HG02885 (cell line): ENCODE measurements around the gene ACR.

Source experiments
- ATAC-seq: cut with Tn5 transposase; IDR thresholded peaks from one replicate; pipeline ENCODE4 v1.9.1; 2021; ENCODE audit warnings: mild to moderate bottlenecking; ENCODE audit not compliant: unreplicated experiment, poor library complexity

The ACR gene

DNA sequence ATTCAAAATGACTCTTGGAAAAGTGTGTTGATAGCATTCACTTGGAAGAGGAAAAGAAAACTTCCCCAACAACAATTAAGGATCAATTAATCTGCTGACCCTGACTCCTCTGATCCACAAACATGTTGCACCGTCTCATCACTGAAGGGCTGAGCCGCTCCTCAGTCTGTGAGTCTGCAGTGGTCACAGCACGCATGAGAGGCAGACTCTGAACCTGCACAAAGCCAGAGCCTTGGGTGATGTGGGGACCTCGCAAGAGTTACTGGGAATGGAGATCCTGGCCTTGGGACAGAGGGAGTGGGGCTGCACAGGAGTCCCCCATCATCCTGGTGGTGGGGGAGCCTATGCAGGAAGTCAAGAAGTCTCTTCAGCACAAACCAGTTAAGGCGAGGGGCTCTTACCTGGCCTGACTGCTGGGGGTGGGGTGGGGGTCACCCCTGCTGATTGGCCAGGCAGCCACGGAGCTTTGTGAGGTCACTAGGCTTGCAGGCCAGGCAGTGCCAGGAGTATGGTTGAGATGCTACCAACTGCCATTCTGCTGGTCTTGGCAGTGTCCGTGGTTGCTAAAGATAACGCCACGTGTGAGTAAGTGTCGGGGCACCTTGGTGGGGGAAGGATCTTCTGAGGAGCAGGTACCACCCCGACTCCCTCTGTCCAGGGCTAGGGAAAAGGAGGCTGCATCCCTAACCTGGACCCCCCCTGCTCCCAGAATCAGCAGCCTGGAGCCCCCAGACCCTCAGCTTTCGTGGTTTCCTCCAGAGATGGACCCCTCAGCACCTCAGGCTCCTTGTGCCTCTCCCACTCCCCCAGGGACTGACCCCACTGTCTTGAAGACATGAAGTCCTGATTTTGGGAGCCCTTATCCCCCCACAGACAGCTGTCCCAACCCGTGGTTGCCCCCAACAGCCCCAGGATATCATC lies at the start of gene ACR:
Gene ACR (plus strand): TSS at position 477 of the 921 bp plus-strand sequence. CDS start 32 bp downstream, at position 509.
- ATAC-seq: no peak

DNA sequence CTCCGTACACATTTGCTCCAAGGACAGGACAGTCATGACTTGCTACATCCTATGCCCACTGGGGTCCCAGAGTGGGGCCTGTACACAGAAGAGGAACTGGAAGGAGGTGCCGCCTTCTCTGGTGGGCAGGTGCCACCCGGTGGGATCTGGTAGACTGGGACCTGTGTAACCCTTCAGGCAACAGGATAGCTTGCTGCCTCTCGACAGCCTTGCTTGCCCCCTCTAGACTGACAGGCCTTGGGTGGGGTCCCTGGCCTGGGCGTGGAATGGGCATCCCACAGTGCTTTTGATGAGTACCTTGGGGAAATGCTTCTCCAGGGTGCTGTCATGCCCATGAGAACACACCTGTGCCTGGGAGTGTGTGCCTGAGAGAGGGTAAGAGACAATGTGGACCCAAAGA lies 49.6 kb upstream of the ACR start:
- no peak for ATAC-seq

DNA sequence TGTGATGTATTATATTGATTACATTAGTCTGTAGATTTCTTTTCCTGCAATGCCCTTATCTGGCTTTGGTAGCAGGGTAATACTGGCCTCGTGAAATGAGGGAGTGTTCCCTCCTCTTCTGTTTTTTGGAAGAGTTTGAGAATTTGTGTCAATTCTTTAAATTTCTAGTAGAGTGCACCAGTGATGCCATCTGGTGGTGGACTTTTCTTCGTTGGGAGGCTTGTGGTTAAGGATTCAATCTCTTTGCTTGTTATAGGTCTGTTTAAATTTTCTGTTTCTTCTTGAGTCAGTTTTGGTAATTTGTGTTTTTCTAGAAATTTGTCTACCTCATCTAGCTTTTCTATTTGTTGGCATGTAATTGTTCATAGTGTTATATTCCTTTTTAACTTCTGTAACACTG lies 46.5 kb upstream of the ACR start:
- no peak for ATAC-seq

DNA sequence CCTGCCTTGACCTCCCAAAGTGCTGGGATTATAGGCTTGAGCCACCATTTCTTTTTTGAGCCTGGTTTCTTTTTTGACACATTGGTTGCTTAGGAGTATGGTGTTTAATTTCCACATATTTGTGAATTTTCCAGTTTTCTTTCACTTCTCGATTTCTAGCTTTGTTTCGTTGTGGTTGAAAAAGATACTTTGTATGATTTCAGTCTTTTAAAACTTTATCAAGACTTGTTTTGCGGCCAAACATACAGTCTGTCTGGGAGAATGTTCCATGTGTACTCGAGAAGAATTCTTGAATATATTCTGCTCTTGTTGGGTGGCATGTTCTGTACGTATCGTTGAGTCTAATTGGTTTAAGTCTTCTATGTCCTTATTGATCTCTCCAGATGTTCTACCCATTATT lies 44.5 kb upstream of the ACR start:
- no peak for ATAC-seq

DNA sequence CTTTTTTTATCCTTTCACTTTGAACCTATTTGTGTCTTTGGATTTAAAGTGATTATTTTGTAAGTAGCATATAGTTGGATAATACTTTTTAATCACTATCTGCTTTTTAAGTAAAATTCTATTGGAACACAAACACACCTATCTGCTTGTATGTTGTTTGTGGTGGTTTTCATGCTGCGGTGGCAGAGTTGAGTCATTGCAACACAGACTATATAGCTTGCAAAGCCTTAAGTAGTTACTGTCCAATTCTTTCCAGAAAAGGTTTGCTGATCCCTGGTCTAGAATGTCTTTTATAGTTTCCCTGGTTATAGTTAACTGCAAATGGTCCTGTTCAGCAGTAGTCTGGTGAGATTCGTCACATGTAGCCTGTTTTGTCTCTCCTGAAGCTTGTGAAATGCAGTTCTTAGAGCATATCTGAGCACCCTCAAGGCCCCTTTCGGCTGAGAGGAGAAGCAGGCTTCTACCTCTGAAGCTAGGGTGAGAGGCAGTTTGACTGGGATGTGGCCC lies 43.9 kb upstream of the ACR start:
- no peak for ATAC-seq

DNA sequence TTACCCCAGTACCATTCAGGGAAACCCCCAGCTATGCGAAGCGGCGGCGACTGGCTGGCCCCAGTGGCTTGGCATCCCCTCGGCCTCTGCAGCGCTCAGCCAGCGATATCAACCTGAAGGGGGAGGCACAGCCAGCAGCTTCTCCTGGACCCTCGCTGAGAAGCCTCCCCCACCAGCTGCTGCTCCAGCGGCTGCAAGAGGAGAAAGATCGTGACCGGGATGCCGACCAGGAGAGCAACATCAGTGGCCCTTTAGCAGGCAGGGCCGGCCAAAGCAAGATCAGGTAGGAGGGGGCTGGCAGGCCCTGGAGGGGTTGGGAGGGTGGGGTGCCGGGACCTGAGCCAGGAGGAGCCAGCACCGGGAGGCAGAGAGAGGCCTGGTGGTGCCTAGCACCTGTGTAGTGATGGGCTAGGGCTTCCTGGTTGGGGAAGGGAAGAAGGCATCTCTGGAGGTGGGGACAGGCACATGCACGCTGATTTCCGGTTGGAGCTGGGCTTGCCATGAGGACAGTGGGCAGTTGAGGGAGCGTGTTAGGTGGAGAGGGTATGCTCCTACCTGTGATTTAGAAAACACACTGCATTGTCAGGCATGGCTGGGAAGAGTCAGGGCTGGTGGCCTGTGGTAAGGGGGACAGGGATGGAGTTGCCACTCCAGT lies 43.1 kb upstream of the ACR start:
- no peak for ATAC-seq

DNA sequence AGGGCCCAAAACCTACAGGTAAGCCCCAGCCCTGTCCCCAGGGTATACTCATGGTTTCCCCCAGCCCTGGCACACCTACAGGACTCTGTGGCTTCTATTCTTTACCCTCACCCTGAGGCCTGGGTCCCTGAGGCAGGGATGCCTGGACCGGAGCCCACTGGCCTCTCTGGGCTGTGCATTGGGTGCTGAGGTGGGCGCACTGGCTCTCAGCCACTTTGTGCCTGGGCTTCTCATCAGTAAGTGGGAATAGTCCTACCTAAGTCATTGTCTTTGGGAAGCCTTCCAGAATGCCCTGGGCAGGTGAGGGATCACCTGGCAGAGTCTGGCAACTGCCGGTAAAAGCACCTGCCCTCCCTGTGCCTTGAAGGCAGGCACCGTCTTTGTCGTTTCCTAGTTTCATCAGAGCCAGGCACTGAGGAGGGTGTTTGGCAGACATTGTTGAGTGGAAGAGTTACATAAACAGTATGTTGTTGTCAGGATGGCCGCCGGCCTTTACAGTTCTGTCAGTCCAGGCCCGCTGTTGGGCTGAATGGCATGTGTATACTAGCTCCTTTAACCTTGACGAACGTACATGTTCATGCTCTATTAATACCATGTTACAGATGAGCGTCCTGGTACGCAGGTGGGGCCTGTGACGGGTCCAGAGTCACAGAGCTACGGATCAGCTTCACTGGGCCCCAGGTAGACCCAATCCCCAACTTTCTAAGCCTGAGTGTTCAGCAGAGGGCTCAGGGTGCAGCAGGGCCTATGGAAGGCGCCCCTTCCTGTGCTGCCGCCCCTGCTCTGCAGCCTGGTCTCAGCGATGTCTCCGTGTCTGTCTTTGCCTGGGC lies 42.4 kb upstream of the ACR start:
- no peak for ATAC-seq

DNA sequence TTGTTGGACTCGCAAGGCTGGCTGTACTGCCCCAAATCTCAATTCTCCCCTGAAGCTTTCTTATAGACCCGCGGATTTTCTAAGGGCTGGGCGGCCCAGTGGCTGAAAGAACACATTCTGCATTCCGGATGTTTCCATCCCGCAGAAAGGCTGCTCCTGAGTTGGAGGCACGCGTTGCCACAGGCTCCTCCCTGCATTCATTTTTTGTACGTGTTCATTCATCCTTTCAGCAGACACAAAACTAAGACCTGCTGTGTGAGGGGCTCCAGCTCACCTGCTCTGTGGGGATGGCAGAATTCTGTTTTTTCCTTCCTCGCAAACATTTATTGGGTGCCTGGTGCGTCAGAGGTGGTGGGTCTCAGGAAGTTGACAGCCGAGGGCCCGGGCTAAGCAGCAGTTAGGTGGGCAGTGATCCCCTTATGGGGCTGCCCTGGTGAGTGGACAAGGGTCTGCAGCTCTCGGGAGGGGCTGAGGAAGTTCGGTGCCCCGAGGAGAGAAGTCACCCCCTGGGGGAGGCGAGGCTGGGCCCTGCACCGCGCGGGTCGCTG lies 41.7 kb upstream of the ACR start:
- no peak for ATAC-seq

DNA sequence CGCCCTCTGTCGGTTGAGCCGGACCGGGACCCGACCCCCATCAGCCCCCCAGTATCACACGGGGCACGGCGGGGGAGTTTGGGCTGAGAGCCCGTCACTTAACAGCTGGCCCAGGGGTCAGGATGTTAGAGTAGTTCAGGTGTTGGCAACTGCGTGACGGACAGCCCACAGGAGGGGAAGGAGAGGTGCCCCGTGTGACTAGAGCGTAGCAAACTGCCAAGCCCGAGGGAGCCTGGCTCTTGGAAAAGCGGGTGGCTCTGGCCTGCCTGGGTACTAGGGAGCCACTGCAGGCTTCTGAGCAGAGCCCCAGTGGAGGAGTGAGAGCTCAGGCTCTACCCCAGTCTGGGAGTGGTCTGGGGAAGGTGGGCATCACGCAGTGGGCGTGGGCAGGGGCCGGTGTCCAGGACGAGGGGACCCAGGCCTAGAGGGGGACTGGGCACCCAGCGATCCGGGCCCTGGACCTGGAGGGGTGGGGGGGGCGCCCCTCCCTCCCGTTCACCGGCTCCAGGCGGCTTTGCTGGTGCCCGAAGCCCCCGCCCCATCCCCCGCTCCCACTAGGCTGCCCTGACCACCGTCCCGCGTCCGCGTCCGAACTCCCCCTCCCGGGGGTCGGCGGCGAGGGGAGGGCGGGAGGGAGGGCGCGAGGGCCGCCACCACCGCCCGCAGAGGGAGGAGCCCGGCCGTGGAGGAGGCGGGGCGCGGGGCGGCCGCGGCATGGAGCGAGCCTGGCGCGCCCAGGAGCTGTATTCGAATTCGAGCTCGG lies 41.0 kb upstream of the ACR start:
- no peak for ATAC-seq

DNA sequence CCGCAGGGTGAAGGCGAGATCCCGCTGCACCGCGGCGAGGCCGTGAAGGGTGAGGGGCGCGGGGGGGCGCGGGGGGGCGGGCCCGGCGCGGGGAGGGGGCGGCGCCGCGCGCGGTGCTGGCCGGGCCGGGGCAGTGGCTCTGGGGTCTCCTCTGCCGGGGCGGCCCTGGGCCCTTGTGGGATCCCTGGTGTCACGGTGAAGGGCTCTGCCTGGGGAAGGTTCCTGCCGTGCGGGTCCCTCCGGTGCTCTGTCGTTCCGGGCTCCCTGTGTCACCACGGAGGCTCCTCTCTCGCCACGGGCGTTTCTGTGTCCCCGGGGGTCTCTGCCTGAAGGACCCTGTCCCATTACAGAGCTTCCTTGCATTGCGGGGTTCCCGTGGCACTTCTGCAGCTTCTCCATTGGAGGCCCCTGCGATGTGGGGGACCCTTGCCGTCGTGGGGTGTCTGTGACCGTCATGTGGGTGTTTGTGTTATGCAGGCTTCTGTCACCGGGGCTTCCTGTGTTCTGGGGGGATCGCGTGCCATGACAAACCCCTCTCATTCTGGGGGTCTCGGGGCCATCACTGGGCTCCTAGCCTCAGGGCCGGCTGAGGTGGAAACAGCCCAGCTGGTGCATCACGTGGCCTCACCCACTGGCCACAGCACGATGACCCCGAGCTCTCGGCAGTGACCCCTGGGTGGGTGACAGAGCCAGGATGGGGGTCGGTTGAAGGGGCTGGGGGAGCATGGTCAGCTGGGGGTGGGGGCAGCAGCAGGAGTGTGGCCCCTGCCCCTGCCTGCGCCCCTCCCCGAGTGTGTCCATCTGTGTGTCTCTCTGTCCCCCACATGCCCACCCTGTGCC lies 40.1 kb upstream of the ACR start:
- ATAC-seq: no peak

DNA sequence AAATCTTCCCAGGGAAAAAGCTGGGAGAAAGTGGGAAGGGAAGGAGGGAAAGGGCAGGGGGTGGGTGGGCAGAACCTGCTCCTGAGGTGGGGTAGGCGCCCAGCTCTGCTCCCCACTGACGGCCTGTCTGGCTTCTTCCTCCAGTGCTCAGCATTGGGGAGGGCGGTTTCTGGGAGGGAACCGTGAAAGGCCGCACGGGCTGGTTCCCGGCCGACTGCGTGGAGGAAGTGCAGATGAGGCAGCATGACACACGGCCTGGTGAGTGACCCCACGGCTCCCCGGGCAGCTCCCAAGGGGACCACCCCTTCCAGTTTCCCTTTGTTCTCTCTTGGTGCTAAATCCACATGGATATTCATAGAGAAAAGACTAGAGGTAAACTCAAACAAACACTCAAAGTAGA lies 39.5 kb upstream of the ACR start:
- ATAC-seq: no peak

DNA sequence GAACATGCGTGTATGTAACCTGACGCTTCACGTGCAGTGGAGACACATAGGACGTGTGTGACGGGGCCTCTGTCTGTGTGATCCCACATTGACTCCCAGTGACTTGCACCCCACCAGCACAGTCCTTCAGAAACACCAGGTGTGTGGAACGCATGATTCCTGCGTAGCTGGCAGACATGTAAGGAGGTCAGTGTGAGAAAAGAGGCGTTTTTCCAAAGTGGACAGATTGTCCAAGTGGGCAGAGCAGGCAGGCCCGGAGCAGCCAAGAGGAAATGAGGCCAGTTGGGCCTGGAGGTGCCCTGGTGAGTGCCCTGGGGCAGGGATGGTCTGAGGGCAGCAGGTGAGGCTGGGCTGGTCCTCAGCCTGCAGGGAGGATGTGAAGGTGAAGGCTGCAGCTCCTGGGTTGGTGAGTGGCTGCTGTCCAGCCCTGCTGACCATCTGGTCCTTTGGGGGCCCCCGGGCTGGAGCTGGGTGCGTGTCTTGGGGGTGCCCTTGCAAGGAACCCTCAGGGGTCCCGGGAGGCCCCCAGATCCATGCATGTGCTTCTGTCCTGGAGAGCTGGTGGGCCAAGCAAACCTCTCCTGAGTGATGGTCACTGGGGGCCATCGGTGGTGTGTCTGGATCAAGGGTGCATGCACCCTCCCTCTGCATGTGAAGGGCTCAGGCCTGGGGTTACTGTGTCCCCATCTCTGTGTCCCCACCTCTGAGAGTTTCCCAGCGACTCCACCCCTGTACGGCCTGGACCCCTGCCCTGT lies 38.8 kb upstream of the ACR start:
- no peak for ATAC-seq

DNA sequence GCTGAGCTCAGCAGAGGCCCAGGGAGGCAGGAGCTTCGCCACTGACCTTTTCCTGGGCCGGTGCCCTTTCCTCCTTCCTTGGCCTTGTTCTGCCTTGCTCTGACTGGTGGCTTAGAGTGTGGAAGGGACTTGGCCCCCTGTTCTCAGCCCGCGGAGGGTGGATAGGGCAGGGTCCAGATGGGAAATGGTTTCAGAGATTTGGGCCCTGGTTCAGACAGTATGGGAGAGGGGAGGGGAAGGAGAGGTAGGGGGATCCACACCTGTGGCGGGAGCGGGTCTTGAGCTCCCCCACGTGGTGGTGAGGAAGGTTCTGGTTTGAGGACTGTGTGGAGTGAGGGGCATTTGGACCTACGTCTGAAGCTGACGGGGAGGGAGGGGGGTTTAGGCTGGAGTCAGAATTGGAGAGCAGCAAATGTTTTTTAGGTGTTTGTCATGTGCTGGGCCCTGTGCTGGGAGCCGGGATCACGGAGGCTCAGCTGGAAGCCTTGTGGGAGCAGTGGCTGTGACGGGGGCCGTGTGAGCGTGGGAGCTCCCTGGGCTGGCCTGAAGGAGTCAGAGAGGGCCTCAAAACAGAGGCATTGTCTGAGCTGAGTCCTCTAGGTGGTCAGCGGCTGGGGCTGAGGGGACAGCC lies 38.1 kb upstream of the ACR start:
- ATAC-seq: no peak

DNA sequence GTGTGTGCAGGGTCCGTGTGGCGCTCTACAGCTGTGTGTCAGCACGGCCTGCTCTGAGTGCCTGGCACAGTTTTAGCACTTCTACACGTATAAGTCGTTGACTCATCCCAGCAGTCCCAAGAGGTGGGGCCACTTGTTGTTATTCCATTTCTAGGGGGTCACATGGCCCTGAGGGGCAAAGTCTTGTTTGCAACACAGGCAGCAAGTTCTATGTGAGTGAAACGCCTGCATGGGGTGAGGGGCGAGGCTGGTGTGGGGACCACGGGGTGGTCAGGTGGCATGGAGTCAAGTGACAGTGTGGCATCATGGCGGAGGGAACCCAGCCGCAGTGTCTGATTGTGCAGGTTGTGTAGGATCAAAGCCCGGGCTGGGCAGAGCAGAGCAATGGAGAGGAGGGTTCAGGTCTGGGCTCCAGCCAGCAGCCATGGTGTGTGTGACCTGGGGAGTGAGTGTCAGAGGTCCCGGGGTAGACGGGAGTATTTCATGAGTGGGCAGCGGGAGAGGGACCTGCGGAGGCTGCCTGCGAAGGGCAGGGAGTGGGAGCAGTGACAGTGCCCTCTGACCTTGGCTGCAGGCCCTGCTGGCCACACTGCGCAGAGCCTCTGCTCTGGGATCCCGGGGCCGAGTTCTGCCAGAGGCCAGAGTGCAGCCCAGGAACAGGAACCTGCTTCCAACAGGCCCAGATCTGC lies 37.5 kb upstream of the ACR start:
- no peak for ATAC-seq

DNA sequence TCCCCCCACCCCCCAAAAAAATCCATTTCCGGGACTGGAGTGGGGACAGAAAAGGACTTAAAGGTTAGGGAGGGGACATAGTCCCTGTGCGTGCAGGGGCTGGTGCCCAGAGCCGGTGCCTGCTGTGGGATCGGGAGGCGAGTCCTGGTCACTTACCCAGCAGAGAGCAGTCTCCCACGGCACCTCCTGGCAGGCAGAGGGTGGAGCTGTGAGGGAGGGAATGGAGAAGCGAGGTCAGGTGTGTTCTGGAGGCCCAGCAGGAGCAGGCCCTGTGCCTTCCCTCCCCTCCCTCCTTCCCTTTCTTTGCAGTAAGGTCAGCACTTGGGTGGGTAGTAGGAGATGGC lies 37.0 kb upstream of the ACR start:
- no peak for ATAC-seq

DNA sequence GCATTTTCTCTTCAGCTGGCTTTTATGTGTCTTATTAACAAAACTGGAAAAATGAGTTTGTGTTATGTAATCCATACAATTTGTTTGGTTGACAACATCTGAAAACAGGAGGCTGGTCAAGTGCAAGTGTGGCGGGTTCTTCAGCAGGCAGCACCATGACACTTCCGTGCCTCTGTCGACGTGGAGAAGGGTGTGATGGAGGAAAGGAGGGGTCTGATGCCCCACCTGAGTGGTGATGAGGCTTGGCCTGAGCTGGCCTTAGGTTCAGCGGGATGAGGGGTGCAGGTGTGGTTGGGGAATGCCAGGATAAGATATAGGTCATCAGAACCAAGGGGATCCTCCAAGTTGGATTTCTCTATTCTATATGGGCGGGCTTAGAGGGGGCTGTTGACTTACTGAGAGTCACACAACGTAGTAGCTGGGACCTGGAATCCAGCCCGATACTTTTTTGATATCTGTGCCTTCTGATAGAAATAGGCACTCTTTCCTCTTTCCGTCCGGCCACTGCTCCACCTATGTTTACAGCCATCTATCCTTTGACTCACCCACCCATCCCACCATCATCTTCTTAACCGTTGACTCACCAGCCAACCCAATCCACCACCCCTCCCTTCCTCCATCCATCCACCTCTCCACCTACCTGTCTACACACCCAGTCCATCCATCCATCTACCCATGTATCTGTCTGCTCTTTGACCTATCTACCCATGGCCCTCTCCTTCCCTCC lies 36.4 kb upstream of the ACR start:
- no peak for ATAC-seq

DNA sequence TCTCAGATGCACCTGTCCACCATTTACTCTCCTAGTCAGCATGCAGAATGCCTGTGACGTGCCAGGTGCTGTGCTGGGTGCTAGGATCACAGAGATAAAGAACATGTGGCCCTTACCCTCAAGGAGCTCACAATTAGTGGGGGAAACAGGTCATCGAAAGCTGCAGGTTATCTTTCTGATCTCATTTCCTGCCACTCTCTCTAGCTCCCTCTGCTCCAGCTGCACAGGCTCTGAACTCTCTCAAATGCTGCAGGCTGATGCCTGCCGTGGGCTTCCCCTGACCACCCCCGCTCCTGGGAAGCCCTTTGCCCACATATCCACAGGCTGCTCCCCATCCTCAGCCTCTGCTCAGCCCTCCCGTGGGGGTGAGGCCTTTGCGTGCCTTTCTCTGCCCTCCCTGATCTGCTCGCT lies 35.7 kb upstream of the ACR start:
- ATAC-seq: no peak
